Stimulated activated CD8-positive, alpha-beta memory T cell treated with anti-CD3 and anti-CD28 coated beads, Interleukin-7, amount 100 ng/mL, for 1 hour (primary cell): ENCODE data around the gene ANKMY1.

ENCODE experiments used
- DNase-seq, 2 donors: peaks; one replicate each; pipeline ENCODE4 v3.0.0-alpha.2; 2020; ENCODE audit warnings: low read depth in 2 of 2

Gene ANKMY1

DNA sequence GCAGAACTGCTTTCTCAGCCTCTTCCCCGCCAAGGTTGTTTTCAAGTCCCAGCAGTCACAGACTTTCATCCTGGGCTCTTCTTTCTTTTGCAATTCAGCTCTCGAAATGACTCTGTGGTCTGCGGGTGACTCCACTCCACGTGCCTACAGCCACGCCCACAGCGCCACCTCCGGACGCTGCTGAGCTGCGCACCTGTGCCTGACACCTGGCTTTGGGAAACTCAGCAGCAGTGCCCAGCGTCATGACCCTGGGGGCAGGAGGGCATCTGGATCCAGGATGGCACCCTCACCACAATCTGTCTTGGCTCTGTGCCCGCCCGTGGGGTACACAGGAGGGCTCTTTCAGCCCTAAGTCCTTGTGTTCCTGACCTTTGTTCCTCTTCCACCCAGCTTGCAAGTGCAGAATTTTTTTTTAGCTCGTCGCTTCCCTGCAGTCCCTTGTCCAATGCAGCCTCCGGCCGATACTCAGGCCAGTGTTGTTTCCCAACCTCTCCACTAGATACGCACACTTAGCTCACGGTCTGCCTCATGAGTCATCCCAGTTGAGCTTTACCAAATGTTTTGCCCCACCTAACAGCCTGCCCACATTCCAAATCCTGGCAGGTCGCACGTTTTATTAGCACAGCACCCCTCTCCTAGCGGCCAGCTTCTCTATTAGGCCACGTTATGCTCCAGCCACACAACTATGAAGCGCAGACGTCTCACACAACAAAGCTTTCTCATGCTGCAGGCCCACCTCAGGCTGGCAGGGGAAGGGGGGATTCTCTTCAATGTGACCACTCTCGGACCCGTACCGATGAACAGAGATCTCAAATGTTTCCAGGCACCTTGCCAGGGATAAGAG lies 22.2 kb upstream of the ANKMY1 start:
- peak in 1 of 2 donors; percentile 54 for DNase-seq

DNA sequence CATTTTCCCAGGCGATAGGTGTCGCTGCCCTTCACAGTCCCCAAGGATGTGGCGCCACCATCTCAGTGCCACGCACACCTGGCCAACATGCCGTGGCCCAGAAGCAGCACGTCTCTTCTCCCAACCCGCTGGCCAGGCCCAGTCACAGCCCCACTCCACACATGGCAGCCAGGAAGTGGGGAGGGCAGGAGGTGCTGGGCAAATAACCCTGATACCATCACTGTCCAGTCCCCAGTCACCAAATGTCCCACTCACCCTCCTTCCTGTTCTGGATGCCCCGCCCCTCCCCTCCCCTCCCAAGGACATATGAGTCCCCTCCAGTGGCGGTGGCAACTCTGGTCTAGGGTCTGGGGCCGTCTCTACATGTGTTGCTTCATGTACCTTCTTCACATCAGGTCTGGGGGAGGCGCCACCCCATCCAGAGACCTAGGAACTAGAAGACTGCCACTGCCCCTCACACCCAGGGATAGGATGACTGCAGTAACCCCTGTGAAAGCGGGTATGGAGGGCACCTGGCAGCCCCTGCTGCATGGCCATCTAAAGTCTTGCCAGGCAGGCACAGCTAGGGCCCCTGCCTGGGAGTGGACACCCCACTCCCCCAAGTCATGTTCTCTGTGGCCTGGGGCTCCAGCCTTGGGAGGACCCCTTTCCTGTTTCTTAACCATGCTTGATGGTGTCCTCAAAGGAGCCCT lies 21.4 kb upstream of the ANKMY1 start:
- DNase-seq, result no peak

DNA sequence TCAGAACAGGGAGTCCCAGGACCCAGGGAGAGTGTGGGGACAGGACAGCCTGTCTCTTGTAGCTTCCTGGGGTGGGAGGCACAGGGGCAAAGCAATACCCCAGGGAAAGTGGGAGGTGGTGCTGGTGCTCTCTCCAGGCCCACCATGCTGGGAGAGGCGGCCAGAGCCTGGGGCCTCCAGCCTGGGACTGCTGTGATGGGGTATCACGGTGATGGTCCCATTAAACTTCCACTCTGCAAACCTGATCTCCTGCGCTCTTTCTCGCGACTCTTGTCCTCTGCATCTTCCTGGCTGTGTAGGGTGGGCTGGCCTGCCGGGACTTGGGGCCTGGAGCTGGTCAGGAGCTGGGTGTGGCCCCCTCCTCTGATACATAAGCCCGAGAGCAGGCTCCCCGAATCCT lies 20.7 kb upstream of the ANKMY1 start:
- no peak for DNase-seq

DNA sequence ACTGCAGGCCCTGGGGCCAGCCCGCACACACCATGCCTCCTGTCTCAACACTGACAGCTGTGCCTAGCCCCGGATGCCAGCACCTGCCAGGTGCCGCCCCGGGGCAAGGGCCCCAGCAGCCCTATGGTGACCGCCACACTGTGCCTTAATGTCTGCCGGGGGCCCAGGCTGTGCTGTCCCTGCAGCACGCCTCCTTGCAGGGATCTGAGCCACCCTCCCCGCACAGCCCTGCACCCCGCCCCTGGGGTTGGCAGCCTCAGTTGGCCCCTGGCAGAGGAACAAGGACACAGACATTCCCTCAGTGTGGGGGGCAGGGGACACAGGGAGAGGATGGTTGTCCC lies 20.3 kb upstream of the ANKMY1 start:
- no peak for DNase-seq

DNA sequence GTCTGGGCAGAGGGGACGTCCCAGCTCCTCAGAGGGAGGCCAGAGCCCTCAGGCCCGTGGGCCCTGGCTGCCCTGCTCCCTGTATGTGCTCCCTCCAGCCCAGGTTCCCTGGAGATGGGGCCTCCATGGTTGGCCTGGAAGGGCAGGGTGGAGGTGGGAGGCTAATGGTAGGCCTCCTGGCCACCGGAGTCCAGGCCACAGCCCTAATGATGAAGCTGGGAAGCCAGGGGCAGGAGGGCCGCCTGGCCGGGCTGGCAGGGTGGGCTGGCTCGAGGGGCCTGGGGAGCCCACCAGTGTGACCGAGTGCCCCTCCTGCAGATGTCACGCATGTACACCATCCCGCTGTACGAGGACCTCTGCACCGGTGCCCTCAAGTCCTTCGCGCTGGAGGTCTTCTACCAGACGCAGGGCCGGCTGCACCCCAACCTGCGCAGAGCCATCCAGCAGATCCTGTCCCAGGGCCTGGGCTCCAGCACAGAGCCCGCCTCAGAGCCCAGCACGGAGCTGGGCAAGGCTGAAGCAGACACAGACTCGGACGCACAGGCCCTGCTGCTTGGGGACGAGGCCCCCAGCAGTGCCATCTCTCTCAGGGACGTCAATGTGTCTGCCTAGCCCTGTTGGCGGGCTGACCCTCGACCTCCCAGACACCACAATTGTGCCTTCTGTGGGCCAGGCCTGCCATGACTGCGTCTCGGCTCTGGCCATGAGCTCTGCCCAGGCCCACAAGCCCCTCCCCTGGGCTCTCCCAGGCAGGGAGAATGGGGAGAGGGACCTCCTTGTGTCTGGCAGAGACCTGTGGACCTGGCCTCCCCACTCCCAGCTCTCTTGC lies 19.7 kb upstream of the ANKMY1 start:
- DNase-seq, result no peak

DNA sequence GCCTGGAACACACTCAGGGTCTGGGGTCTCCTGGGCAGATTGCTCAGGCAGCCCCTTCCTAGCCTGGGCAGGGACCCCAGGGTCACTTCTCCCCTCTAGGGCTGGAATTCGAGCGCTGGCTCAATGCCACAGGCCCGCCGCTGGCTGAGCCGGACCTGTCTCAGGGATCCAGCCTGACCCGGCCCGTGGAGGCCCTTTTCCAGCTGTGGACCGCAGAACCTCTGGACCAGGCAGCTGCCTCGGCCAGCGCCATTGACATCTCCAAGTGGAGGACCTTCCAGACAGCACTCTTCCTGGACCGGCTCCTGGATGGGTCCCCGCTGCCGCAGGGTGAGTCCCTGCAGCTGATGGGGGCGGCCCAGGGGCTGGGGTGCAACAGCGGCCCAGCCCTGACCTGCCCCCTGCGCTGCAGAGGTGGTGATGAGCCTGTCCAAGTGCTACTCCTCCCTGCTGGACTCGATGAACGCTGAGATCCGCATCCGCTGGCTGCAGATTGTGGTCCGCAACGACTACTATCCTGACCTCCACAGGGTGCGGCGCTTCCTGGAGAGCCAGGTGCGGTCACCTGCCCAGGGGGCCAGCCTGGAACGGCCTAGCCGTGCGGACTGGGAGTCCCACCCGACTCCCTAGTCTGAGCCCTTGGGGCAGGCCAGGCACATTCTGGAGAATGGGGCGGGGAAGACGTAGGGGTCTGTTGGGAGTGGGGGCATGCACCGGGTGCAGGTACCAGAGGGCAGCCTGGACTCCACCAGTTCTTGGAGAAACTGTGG lies 18.8 kb upstream of the ANKMY1 start:
- DNase-seq, result no peak

DNA sequence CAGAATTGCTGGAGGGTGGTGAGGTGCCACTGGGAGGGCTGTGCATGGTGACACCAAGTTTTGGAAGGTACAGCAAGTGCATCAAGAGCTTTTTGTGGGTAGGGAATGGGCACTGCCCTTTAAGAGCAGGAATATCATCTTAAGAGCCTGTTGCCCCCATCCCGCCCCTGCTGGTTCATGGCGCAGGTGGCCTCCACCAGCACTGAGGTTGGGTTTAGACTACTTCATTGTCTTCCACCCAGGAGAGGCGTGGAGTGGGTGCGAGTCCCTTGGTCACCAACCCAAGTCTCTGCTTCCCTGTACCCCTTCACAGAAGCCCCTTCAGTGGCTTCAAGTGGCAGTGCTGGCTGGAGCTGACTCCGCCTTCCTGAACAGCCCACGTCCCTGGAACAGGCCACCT lies 18.2 kb upstream of the ANKMY1 start:
- no peak for DNase-seq

DNA sequence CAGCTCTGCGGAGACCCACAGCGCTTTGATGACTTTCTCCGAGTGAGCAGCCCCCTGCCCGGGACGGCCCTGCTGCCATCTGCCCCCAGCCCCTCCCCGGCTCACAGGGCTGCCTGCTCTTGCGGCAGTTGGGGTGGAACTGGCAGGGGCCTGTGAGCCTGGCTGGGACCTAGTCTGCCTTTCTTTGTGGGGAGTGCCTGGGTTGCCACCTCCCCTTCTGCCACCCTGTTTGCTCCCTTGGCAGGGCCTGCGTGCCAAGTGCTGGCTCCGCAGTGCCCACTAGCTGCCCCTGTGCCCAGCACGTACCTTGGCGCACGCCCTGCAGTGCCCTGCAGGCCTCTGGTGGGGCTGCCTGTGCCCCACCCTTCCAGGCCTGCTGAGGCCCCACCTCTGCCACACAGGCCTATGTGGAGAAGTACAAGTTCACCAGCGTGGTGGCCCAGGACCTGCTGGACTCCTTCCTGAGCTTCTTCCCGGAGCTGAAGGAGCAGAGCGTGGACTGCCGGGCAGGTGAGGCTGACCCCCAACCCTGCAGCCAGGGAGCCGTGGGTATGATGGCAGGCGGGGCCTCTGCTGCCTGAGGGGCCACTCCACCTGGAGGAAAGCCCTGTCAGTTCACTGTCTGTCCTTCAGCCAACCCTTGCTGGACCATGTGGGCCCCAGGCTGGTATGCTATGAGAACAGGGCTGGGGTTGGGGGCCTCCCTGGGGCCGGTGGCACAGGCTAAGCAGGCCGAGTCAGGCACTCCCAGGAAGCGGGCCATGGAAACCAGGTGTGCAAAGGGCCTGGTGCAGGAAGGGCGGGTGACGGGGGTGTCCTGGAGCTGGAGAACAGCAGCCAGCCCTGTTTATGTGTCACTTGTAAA lies 17.5 kb upstream of the ANKMY1 start:
- DNase-seq, result no peak

DNA sequence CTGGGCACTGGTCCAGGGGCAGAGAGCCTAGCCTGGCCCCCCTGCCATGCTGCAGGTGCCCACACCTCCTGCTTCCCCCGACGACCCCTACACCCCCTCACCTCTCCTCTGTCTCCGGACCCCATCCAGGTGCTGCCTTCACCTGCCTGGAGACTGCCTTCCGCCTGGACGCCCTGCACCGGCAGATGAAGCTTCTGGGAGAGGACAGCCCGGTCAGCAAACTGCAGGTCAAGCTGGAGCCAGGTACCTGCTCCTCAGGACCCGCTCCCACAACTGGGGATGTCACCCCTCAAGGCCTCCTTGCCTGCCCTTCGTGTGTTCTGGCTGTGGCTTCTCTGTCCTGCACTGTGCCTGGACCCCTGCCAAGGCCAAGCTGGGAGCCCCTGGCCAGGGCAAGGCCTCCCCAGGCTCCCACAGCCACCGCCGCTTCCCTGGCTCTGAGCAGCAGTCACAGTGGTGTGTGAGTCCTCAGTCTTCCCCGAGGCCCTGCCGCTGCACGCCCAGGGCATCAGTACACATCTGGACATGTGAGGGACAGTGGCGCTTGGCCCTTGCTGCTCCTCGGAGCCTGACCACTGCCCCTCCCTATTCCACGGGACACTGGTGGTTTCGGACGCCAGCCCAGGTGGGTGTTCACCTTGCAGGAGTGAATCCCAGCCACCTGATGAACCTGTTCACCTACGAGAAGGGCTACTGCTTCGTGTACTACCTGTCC lies 16.8 kb upstream of the ANKMY1 start:
- DNase-seq, result no peak

DNA sequence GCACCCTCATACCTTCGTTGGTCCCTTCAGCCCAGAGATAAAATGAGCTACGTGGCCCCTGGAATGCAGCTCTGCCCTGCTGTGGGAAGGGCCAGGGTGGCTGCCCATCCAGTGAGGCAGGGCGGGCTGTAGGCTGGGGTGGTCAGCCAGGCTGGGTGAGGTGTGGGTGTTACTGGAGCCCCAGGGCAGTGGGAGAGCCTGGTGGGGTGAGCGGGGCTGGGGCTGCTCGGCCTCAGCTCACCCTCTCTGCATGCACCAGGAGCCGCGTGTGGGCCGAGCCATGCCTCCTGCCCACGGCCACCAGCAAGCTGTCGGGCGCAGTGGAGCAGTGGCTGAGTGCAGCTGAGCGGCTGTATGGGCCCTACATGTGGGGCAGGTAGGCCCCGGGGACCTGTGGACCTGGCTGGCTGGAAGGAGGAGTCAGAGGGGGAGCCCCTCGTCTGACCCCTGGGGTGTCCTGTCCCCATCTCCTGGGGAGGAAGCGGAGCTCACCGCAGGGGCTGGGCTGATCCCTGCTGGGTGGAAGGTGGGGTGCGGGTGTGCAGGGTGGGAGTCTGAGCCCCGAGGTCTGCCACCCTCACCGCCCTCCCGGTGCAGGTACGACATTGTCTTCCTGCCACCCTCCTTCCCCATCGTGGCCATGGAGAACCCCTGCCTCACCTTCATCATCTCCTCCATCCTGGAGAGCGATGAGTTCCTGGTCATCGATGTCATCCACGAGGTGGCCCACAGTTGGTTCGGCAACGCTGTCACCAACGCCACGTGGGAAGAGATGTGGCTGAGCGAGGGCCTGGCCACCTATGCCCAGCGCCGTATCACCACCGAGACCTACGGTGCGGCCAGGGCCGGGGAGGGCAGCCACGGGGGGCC lies 16.0 kb upstream of the ANKMY1 start:
- no peak for DNase-seq

DNA sequence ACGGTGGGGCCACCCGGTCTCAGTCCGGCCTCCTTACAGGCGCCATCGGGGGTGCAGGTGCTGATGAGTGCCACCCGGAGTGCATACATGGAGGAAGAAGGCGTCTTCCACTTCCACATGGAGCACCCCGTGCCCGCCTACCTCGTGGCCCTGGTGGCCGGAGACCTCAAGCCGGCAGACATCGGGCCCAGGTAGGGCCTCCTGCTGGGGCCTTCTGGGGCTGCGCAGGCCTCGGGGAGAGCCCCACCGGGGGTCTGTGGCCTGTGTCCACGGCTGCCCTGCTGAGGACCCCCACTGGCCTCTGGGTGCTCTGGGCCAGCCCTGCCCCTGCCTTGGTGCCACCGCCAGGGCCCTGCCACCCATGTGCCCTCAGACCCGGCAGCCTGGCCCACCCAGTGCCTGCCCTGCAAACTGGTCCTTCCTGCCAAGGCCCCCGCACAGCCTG lies 15.3 kb upstream of the ANKMY1 start:
- DNase-seq, result no peak

DNA sequence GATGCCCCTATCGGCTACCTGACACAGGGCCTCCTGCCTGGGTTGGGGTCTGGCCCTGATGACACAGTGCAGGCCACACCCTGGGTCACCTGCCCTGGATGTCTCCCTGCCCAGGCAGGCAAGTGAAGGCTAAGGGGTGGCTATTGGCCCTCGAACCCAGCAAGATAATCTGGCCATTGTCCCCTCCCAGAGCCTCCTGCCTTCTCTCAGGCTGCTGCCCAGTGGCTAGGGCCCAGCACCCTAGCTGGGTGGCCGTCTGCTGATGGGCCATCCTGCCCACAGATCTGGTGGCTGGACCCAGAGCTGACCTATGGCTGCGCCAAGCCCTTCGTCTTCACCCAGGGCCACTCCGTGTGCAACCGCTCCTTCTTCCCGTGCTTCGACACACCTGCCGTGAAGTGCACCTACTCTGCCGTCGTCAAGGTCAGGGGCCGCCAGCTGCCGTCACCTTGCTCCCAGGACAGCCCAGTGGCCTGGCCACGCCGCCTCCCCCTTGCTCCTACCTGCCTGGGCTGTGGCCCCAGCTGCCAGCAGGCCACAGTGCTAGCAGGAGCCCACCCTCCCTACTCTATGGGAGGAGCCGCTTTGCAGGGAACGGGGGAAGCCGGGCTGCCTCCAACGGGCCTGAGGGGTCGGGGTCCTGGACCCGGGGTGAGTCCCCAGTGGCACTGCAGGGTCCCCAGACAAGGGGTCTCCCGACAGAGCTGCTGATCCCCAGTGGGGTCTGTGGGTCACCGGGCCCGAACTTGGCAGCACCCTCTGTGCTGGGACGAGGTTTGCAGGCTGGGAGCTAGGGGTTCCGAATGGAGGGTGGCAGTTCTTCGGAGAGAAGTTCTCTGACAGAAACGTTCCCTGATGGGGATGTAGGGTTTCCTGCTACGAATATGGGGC lies 14.6 kb upstream of the ANKMY1 start:
- DNase-seq, result no peak

DNA sequence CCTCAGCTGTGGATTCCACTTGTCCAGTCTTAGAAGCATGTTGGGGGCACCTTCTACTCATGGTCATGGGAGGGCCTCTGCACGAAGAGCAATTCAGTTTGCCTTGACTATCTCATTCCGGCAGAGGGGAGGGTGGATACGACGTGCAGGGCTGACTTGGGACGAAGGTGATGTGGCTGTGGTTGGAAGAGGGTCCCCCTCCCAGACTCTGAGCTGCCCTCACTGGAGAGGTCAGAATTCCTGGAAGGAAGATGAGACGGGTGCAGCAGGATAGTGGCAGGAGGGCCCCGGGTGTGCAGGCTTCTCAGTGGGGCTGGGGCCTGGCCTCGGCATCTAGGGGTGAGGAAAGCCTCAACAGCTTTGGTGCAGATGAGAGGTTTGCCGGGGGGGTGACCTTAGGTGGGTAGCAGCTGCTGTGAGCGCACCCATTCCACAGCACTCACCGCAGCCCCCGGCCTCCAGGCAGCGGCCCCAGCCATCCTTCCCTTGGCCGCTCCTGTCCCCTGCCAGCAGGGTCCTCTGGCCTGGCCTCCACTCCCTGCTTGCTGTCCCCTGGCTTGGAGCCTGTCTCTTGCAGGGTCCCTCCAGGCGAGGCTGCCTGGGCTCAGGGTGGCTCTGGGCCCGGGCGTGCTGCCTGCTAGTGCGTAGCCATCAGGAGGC lies 13.7 kb upstream of the ANKMY1 start:
- DNase-seq, result no peak

DNA sequence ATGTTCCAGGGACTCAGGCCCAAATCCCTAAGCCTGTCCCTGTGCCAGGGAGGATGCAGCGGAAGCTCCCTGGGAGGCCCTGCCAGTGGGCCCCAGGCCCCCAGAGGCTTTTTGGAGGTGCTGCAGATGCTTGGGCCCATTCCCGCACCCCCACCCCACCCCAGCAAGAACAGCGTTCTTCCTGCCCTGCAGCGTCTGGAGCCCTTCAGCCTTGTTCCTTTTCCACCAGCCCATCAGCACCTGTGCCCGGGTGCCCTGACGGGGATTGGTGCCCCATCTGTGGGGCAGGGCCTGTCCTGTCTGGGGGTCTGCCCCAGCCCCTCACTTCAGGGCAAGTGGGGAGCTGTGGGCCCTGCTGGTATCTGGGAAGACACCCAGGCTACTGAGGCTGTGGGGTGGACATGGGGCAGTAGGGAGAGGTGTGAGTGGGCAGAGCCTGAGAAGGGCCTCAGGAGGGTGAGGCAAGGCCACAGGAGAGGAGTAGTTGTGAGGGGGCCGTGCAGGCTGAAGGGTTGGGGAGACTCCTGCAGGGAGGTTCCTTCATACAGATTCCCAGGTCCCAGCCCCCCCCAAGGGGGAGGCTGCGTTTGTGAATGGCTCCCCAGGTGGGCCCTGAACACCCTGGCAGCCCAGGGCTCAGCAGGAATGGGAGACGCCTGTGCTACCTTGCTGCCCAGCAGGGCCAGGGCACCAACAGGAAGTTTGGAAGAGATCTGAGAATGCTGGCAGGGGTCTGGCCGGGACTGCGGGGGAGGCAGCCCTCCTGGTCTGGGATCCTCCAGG lies 12.9 kb upstream of the ANKMY1 start:
- no peak for DNase-seq

DNA sequence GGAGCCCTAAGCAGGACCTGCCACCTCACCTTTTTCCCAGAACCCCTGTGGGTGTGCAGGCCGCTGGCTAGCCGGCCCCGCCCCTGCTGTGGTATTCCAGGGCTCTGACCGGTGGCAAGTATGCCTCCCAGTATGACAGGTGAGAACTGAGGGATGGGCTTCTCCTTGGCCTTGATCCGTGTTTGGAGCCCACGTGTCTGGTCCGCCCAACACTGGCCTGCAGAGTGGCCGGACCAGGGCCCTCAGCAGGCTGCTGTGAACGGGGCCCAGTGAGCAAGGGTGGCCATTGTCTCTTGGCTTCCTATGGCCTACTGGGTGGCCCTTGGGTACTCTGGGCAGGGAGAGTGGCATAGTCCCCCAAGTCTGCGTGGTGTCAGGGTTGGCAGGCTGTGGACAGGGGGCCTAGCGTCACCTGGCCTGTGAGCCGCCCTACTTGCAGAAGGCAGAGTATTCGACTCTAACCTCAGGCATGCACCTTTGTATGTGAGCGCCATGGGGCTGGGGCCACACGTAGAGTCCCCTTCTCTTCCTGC lies 12.3 kb upstream of the ANKMY1 start:
- DNase-seq, result no peak

DNA sequence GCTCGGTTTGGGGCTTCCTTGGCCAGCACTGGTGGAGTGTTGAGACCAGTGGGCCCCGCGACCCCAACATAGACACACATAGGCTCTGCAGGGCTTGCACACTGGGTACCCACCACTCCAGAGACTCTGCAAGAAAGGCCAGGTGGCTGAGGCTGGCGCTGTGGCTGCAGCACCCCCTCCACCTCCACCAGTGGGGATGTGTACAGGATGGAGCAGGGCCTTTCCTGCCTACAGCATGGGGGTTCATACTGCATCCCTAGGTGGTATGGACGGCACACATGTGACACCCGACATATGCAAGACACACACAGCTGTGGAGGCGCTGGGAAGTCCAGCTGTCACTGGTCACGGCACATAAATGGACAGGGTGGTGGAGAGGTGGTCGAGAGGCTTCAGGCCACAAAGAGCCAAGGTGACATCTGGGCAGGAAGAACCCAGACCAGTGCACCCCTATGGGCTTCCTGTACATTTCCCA lies 11.8 kb upstream of the ANKMY1 start:
- DNase-seq, result no peak
